Activated T-cell treated with anti-CD3 and anti-CD28 coated beads, Interleukin-2, amount 50 U/mL, for 24 hours (primary cell): ENCODE measurements around the gene DRD4.
"Not testable (repeated sequence)": the region's sequence is repeated elsewhere in the genome, so short reads cannot be mapped to it uniquely, and the experiment has no call there.

Experiments used
- DNase-seq: peaks from one replicate; pipeline ENCODE4 v3.0.0-alpha.2; 2020
- H3K27ac Mint-ChIP-seq: 2 replicates; pipeline ENCODE4 v1.8.0; 2020; ENCODE audit warnings: mild to moderate bottlenecking, mixed read lengths
- H3K27me3 Mint-ChIP-seq: 2 replicates; pipeline ENCODE4 v1.8.0; 2020; ENCODE audit warnings: mixed read lengths
- H3K36me3 Mint-ChIP-seq: 2 replicates; pipeline ENCODE4 v1.8.0; 2020; ENCODE audit warnings: low read depth, mixed read lengths
- H3K4me1 Mint-ChIP-seq: 2 replicates; pipeline ENCODE4 v1.8.0; 2020; ENCODE audit warnings: low read depth, mixed read lengths
- H3K4me3 Mint-ChIP-seq: 2 replicates; pipeline ENCODE4 v1.8.0; 2020; ENCODE audit warnings: mild to moderate bottlenecking, moderate library complexity, mixed read lengths
- H3K9me3 Mint-ChIP-seq: 2 replicates; pipeline ENCODE4 v1.8.0; 2020; ENCODE audit warnings: mixed read lengths

DRD4 gene

DNA sequence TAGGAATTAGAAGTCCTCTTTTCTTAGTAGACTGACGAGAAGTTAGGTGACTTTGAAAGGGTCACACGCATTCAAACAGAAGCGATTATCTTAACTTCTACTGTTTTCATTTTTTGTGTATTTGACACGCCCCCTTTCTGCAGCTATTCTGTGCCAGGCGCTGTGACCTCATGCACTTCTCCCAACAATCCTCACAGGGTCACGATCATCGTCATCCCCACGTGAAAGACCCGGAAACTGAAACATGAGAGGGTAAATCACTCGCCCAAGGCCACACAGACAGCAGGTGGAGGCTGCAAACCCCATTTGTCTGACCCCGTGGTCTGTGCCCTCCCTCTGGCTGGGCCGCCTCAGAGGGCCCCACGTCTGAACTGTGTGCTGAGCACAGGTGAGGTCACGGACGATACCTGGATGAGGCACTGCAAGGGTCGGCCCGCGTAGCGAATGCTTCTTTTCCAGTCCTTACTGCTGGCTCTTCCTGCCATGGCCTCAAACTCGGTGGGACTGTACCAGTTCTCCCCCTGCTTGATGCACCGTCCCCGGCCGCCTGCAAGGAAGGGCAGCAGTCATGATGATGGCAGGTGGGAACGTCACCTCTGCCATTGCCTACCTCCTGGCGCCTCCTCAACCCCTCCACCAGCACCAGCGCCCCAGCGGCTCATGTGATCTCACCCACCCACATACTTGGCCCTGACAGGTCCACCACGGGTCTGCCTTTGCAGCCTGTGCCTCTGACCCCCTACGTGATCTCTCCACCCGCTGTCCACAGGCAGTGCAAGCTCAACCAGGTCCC is 49.6 kb downstream of the DRD4 start:
- DNase-seq: no peak
- Mint-ChIP-seq H3K4me3 (no peak overlapping the region), H3K27me3 (no peaks in the 10 kb centered on the region), H3K27ac (no peak overlapping the region), H3K36me3 (peaks cover 84% of the 10 kb centered on the region), H3K9me3 (no peaks in the 10 kb centered on the region), H3K4me1 (peaks cover 13% of the 10 kb centered on the region)

DNA sequence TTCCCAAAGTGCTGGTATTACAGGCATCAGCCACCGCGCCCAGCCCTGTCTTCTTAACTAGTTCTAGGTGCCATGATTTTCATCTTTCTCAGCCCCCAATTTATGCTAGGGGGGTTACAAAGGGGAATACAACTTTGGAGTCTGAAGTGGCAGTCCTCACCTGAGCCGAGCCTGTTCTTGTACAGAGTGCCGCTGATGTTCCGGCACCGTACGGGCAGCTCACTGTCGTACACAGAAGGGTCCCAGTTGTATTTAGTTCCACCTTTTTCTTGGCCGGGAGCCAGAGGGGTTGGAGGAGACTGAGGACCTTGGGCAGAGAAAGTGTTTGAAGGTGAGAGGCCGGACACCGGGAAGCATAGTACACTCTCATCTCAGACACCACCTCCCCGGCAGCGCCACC is 50.7 kb downstream of the DRD4 start:
- Mint-ChIP-seq H3K36me3 (peaks cover 77% of the 10 kb centered on the region), H3K4me1 (peaks cover 21% of the 10 kb centered on the region), H3K27me3 (no peaks in the 10 kb centered on the region), H3K27ac (no peak overlapping the region), H3K9me3 (no peaks in the 10 kb centered on the region), H3K4me3 (no peak overlapping the region)
- DNase-seq: no peak

DNA sequence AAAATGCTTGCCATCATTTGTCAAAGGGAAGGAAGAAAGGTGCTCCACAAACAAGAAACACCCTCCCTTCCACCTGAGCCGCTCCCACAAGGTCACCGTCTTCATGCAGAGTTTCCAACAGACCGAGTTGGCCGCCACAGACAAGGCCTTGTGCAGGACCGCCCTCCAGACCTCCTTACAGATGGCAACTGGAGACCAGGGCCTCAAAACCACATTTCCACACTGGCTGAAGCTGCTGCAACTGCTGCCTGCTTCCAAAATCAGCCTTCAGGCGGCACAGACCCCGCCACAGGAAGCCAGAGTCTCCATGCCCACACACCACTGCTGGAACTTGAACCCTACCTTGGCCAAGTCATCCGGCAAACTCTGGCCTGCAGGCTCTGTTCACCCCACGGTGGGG is 51.6 kb downstream of the DRD4 start:
- Mint-ChIP-seq H3K27me3 (no peaks in the 10 kb centered on the region), H3K36me3 (peaks cover 75% of the 10 kb centered on the region), H3K9me3 (no peaks in the 10 kb centered on the region), H3K4me1 (peaks cover 30% of the 10 kb centered on the region), H3K27ac (no peak overlapping the region), H3K4me3 (no peak overlapping the region)
- no peak for DNase-seq

DNA sequence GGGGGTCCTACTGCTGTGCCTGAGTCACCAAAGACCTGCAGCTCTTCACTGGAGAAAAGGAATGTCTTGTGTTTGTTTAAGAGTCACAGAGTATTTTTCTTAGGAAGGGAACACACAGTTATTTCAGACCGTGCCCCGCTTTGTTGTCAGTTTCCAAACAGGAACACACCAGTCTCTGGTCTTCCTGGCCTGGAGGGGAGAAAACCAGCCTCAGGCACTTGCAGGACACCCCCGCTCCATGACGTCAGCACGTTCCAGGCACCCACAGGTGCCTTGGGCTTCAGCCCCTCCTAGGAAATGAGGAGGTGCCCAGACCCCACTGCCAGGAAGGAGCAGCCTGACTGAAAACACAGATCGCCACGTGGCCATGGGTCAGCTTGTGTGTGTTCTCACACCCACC is 52.6 kb downstream of the DRD4 start:
- Mint-ChIP-seq H3K36me3 (peaks cover 66% of the 10 kb centered on the region), H3K9me3 (no peaks in the 10 kb centered on the region), H3K4me3 (no peak overlapping the region), H3K27me3 (no peaks in the 10 kb centered on the region), H3K27ac (peak overlapping the region; percentile 18), H3K4me1 (peaks cover 32% of the 10 kb centered on the region)
- no peak for DNase-seq

DNA sequence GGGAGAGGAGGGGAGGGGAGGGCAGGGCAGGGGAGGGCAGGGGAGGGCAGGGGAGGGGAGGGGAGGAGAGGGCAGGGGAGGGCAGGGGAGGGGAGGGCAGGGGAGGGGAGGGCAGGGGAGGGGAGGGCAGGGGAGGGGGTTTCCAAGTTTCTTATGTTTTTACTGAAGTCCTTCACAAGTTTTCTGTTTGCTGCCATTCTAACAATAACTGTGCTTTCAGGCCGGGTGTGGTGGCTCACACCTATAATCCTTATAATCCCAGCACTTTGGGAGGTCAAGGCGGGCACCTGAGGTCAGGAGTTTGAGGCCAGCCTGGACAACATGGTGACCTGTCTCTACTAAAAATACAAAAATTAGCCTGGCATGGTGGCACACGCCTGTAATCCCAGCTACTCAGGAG is 53.2 kb downstream of the DRD4 start:
- H3K27me3 Mint-ChIP-seq, H3K4me3 Mint-ChIP-seq, H3K9me3 Mint-ChIP-seq, DNase-seq, H3K27ac Mint-ChIP-seq: not testable (repeated sequence)
- Mint-ChIP-seq H3K36me3 (peaks cover 64% of the 10 kb centered on the region), H3K4me1 (peaks cover 32% of the 10 kb centered on the region)
